AG04450 (cell line): Measurements from ENCODE around the gene BRSK2. TPM values are rescaled to one million over a fixed set of nuclear protein-coding genes. Genes with fewer than 3 reads are reported as not detected.

Source experiments
- CTCF ChIA-PET: fragments of 300-600, 350-600 bp; formaldehyde crosslinking; extraction: SDS; loops from one replicate; lab custom pipeline; 2022; ENCODE audit warnings: antibody characterized with exemption, inconsistent platforms; lab: Charles Lee
- POLR2A ChIA-PET: fragments of 350-600 bp; formaldehyde crosslinking; extraction: SDS; loops from one replicate; lab custom pipeline; 2021; ENCODE audit warnings: antibody characterized with exemption, inconsistent platforms; lab: Yijun Ruan, JAX
- DNase-seq: peaks from one replicate; pipeline ENCODE4 v3.0.0-alpha.2; 2011; ENCODE audit warnings: low read depth, low spot score
- H3K27ac ChIP-seq: one replicate; pipeline ENCODE4 v1.5.1; 2012; ENCODE audit warnings: low read depth, low read length, control low read depth
- H3K27me3 ChIP-seq: one replicate; pipeline ENCODE4 v1.6.0; 2012; ENCODE audit warnings: low read length; ENCODE audit not compliant: control insufficient read depth, insufficient read depth
- H3K4me3 ChIP-seq: 2 replicates; pipeline ENCODE4 v1.5.1; 2011; ENCODE audit warnings: mild to moderate bottlenecking, low read depth, low read length, control low read depth
- H3K9me3 ChIP-seq: 2 replicates; pipeline ENCODE4 v1.5.1; 2012; ENCODE audit warnings: low read length; ENCODE audit not compliant: control insufficient read depth, insufficient read depth
- CTCF ChIP-seq: IDR thresholded peaks from 2 replicates; pipeline ENCODE4 v1.5.1; 2011; ENCODE audit warnings: low read depth, low read length, control low read depth, inconsistent platforms
- polyA plus RNA-seq: library from polyadenylated mRNA; depleted of rRNA; stranded (reverse); fragments of >200 nt; gene quantifications from 2 replicates; pipeline ENCODE4 v1.2.3, GENCODE V29; 2011

The BRSK2 gene
- polyA plus RNA-seq, 1 experiment: 0.11 TPM

- Histone ChIP-seq H3K4me3 (no peak overlapping the region), H3K9me3 (peaks cover 18% of the 10 kb centered on the region), H3K27ac (no peak overlapping the region), H3K27me3 (no peaks in the 10 kb centered on the region)
- no peak for TF ChIP-seq CTCF
- ChIA-PET CTCF (no interaction called here), POLR2A (no interaction called here)
- DNase-seq: no peak
Measured at GRCh38 chr11:1371836-1372465, 17.8 kb upstream of the BRSK2 start.

GRCh38 chr11:1372660-1373059 is 17.1 kb upstream of the BRSK2 start:
- no peak for TF ChIP-seq CTCF
- CTCF ChIA-PET: no interaction called here
- POLR2A ChIA-PET: no interaction called here

GRCh38 chr11:1373536-1374214 is 16.1 kb upstream of the BRSK2 start:
- POLR2A ChIA-PET: no interaction called here
- no peak overlapping the region for H3K4me3 ChIP-seq
- no peaks in the 10 kb centered on the region for H3K27me3 ChIP-seq
- no peak for TF ChIP-seq CTCF
- peaks cover 7% of the 10 kb centered on the region; the same call in 1 of the 2 replicates for H3K9me3 ChIP-seq
- CTCF ChIA-PET: no interaction called here
- H3K27ac ChIP-seq: no peak overlapping the region
- no peak for DNase-seq

More at GRCh38 chr11:1372660-1373059, 17.1 kb upstream of the BRSK2 start:
- peaks cover 15% of the 10 kb centered on the region; the same call in 1 of the 2 replicates for H3K9me3 ChIP-seq
- H3K27ac ChIP-seq: no peak overlapping the region
- no peaks in the 10 kb centered on the region for H3K27me3 ChIP-seq
- DNase-seq: no peak
- no peak overlapping the region for H3K4me3 ChIP-seq

- DNase-seq: no peak
- POLR2A ChIA-PET: no interaction called here
- H3K9me3 ChIP-seq: no peaks in the 10 kb centered on the region; the same call in 1 of the 2 replicates
- no peak overlapping the region for H3K4me3 ChIP-seq
- TF ChIP-seq CTCF: no peak
- H3K27me3 ChIP-seq: no peaks in the 10 kb centered on the region
- no peak overlapping the region for H3K27ac ChIP-seq
- CTCF ChIA-PET: no interaction called here
Measured at GRCh38 chr11:1375161-1375954, 14.4 kb upstream of the BRSK2 start.

GRCh38 chr11:1375955-1376258 is 13.8 kb upstream of the BRSK2 start:
- ChIA-PET CTCF (no interaction called here), POLR2A (interaction anchor here (0.5 kb wide), 1 partner anchor 28 kb away, joined by 4 read pairs; no protein-coding TSS in a partner anchor)
- H3K27ac ChIP-seq: no peak overlapping the region
- no peak overlapping the region for H3K4me3 ChIP-seq
- H3K27me3 ChIP-seq: no peaks in the 10 kb centered on the region
- H3K9me3 ChIP-seq: no peaks in the 10 kb centered on the region; the same call in 1 of the 2 replicates
- DNase-seq: no peak
- no peak for TF ChIP-seq CTCF
